IMR-90 (cell line): Measurements from ENCODE around the gene AVPR1B. TPM values are rescaled to one million over a fixed set of nuclear protein-coding genes. Genes with fewer than 3 reads are reported as not detected.

Experiments used
- ATAC-seq: fragments of 200-7000 bp; cut with Tn5 transposase; 2 replicates; pipeline ENCODE4 v1.9.1; 2020; ENCODE audit warnings: low read depth, mild to moderate bottlenecking, moderate library complexity
- BruUV-seq: library from RNA; stranded (reverse); fragments of 400-500 nt; replicated peaks from 2 replicates; lab custom pipeline; 2021; lab: Mats Ljungman, UMichigan
- CTCF ChIA-PET: fragments of 300-600 bp; formaldehyde crosslinking; extraction: SDS; loops from one replicate; lab custom pipeline; 2021; ENCODE audit warnings: antibody characterized with exemption; lab: Yijun Ruan, JAX
- POLR2A ChIA-PET: fragments of 300-600 bp; sonication (Branson Sonifier 250); formaldehyde crosslinking; loops from one replicate; lab custom pipeline; 2022; ENCODE audit warnings: antibody characterized with exemption; ENCODE audit not compliant: unreplicated experiment; lab: Charles Lee
- DNase-seq: peaks from one replicate; pipeline ENCODE4 v3.0.0; 2013
- H2AFZ ChIP-seq: replicated peaks from 2 replicates; pipeline ENCODE3; 2013; ENCODE audit warnings: low read length, mild to moderate bottlenecking; ENCODE audit not compliant: poor library complexity
- H2AK5ac ChIP-seq: 2 replicates; pipeline ENCODE4 v1.6.1; 2013; ENCODE audit warnings: low read depth, low read length, inconsistent platforms
- H2AK9ac ChIP-seq: replicated peaks from 2 replicates; pipeline ENCODE3; 2013; ENCODE audit warnings: mild to moderate bottlenecking, low read depth, low read length, moderate library complexity; ENCODE audit not compliant: poor library complexity
- H2BK120ac ChIP-seq: 2 replicates; pipeline ENCODE4 v1.6.1; 2013; ENCODE audit warnings: low read depth, low read length, inconsistent platforms
- H2BK15ac ChIP-seq: 3 replicates; pipeline ENCODE4 v1.6.1; 2013; ENCODE audit warnings: low read depth, low read length, inconsistent platforms
- H2BK20ac ChIP-seq: 2 replicates; pipeline ENCODE4 v1.6.1; 2013; ENCODE audit warnings: low read depth, mild to moderate bottlenecking, inconsistent platforms, low read length, moderate library complexity
- H2BK5ac ChIP-seq: 2 replicates; pipeline ENCODE4 v1.6.1; 2013; ENCODE audit warnings: mild to moderate bottlenecking, low read depth, low read length, inconsistent platforms; ENCODE audit not compliant: poor library complexity, severe bottlenecking
- H3K14ac ChIP-seq: replicated peaks from 2 replicates; pipeline ENCODE4 v1.6.1; 2013; ENCODE audit warnings: low read depth, low read length, inconsistent platforms
- H3K18ac ChIP-seq: 2 replicates; pipeline ENCODE4 v1.6.1; 2013; ENCODE audit warnings: low read depth, low read length, control low read depth
- H3K23ac ChIP-seq: 2 replicates; pipeline ENCODE4 v1.6.1; 2013; ENCODE audit warnings: low read depth, low read length, inconsistent platforms
- H3K27ac ChIP-seq: 2 replicates; pipeline ENCODE4 v1.5.1; 2013; ENCODE audit warnings: mild to moderate bottlenecking, control low read depth, low read length; ENCODE audit not compliant: insufficient read depth
- H3K27me3 ChIP-seq: 2 replicates; pipeline ENCODE4 v1.6.1; 2013; ENCODE audit warnings: low read length; ENCODE audit not compliant: control insufficient read depth, insufficient read depth
- H3K36me3 ChIP-seq: 2 replicates; pipeline ENCODE4 v1.6.1; 2013; ENCODE audit warnings: low read length, mixed read lengths; ENCODE audit not compliant: control insufficient read depth, insufficient read depth
- H3K4ac ChIP-seq: 2 replicates; pipeline ENCODE4 v1.6.1; 2013; ENCODE audit warnings: low read depth, low read length, inconsistent platforms
- H3K4me1 ChIP-seq: 2 replicates; pipeline ENCODE4 v1.6.1; 2013; ENCODE audit warnings: low read length, mixed read lengths; ENCODE audit not compliant: control insufficient read depth, insufficient read depth
- H3K4me2 ChIP-seq: 2 replicates; pipeline ENCODE4 v1.6.1; 2013; ENCODE audit warnings: low read depth, mild to moderate bottlenecking, control low read depth, low read length, moderate library complexity
- H3K4me3 ChIP-seq: 2 replicates; pipeline ENCODE4 v1.5.1; 2013; ENCODE audit warnings: low read depth, mild to moderate bottlenecking, control low read depth, low read length, moderate library complexity; ENCODE audit not compliant: insufficient read depth
- H3K56ac ChIP-seq: 2 replicates; pipeline ENCODE4 v1.6.1; 2013; ENCODE audit warnings: low read length, inconsistent platforms; ENCODE audit not compliant: insufficient read depth; ENCODE audit errors: extremely low read depth
- H3K79me1 ChIP-seq, 2 experiments: 2 replicates each; pipeline ENCODE4 v1.6.1; 2013; ENCODE audit warnings: low read length in 2 of 2, inconsistent platforms in 1 of 2, low read depth in 1 of 2
- H3K9ac ChIP-seq: 2 replicates; pipeline ENCODE4 v1.6.1; 2013; ENCODE audit warnings: low read depth, low read length, control low read depth
- H3K9me1 ChIP-seq: 2 replicates; pipeline ENCODE4 v1.6.1; 2013; ENCODE audit warnings: low read length, inconsistent platforms; ENCODE audit not compliant: insufficient read depth
- H3K9me3 ChIP-seq: 2 replicates; pipeline ENCODE4 v1.6.1; 2013; ENCODE audit warnings: low read length; ENCODE audit not compliant: control insufficient read depth, insufficient read depth
- H4K20me1 ChIP-seq: 2 replicates; pipeline ENCODE4 v1.6.1; 2013; ENCODE audit warnings: low read length, inconsistent platforms; ENCODE audit not compliant: insufficient read depth
- H4K5ac ChIP-seq: 2 replicates; pipeline ENCODE4 v1.6.1; 2013; ENCODE audit warnings: mild to moderate bottlenecking, low read depth, low read length, control low read depth
- H4K8ac ChIP-seq, 2 experiments: 2 replicates each; pipeline ENCODE4 v1.6.1; 2013; ENCODE audit warnings: low read depth in 2 of 2, low read length in 2 of 2, control low read depth in 1 of 2, inconsistent platforms in 1 of 2
- H4K91ac ChIP-seq: 2 replicates; pipeline ENCODE4 v1.6.1; 2013; ENCODE audit warnings: low read depth, low read length, inconsistent platforms; ENCODE audit not compliant: insufficient read depth
- BHLHE40 ChIP-seq: fragments of 150-350 bp; IDR thresholded peaks from 2 replicates; pipeline ENCODE4 v1.6.1; 2016; ENCODE audit warnings: mild to moderate bottlenecking, low read depth, low read length
- CHD1 ChIP-seq: IDR thresholded peaks from 2 replicates; pipeline ENCODE4 v1.6.1; 2012; ENCODE audit warnings: low read depth, low read length, improper control_type of control experiment
- MAFK ChIP-seq: IDR thresholded peaks from 2 replicates; pipeline ENCODE4 v1.6.1; 2012; ENCODE audit warnings: low read depth, low read length, improper control_type of control experiment
- MXI1 ChIP-seq: IDR thresholded peaks from 2 replicates; pipeline ENCODE4 v1.6.1; 2012; ENCODE audit warnings: low read depth, mild to moderate bottlenecking, low read length, moderate library complexity, borderline replicate concordance
- NFE2L2 ChIP-seq: fragments of 150-350 bp; IDR thresholded peaks from 2 replicates; pipeline ENCODE4 v1.6.1; 2016; ENCODE audit warnings: low read depth, mild to moderate bottlenecking, low read length
- RCOR1 ChIP-seq: IDR thresholded peaks from 2 replicates; pipeline ENCODE4 v1.6.1; 2012; ENCODE audit warnings: mild to moderate bottlenecking, low read length, improper control_type of control experiment; ENCODE audit not compliant: insufficient replicate concordance
- RFX5 ChIP-seq: IDR thresholded peaks from 2 replicates; pipeline ENCODE4 v1.8.0; 2012; ENCODE audit warnings: low read depth, mild to moderate bottlenecking, low read length, moderate library complexity
- SMC3 ChIP-seq: fragments of 150-350 bp; IDR thresholded peaks from 2 replicates; pipeline ENCODE4 v1.6.1; 2016; ENCODE audit warnings: low read depth, mild to moderate bottlenecking, antibody characterized with exemption, low read length, moderate library complexity
- WGBS, 2 experiments: methylation state at CpG; one replicate each; pipeline versions ENCODE4 v1.1.5 to v1.1.7; 2013; ENCODE audit warnings: missing lambda C conversion rate in 2 of 2; ENCODE audit not compliant: insufficient read length in 1 of 2; ENCODE audit errors: extremely low coverage in 2 of 2; 5-methylcytosine and 5-hydroxymethylcytosine counted together
- dilution Hi-C: fragments of 300-500 bp; cut with HindIII; formaldehyde crosslinking; loops from one replicate; pipeline ENCODE4 v1.14.3; 2018; ENCODE audit warnings: low sequenced_read_pairs; ENCODE audit not compliant: unreplicated experiment
- in situ Hi-C: fragments of 300-500 bp; cut with MboI; formaldehyde crosslinking; loops from 3 replicates; pipeline ENCODE4 v1.14.3; 2019; ENCODE audit warnings: low sequenced_read_pairs, inconsistent platforms, mixed read lengths
- intact Hi-C: fragments of 100-400 bp; cut with micrococcal nuclease; formaldehyde crosslinking; loops from 2 replicates; pipeline ENCODE4 v1.10.0; 2022
- polyA plus RNA-seq, 3 experiments: library from polyadenylated mRNA; depleted of rRNA; stranded (reverse); fragments of >200 nt; gene quantifications; 2 replicates each; pipeline ENCODE4 v1.2.3, GENCODE V29; 2012; ENCODE audit warnings: low replicate concordance in 1 of 3
- total RNA-seq: library from RNA; depleted of rRNA; stranded (reverse); fragments of >200 nt; gene quantifications from 2 replicates; pipeline ENCODE4 v1.2.3, GENCODE V29; 2012
- TF ChIP-seq, protein P1 (sequence below): conservative IDR thresholded peaks from 2 replicates; pipeline ENCODE4 v1.5.1; 2012; ENCODE audit warnings: mild to moderate bottlenecking, low read depth, low read length, improper control_type of control experiment

Gene AVPR1B
- total and polyA plus RNA-seq, 2 of the 4 experiments (the other 2 are of a cell fraction): not detected

DNA sequence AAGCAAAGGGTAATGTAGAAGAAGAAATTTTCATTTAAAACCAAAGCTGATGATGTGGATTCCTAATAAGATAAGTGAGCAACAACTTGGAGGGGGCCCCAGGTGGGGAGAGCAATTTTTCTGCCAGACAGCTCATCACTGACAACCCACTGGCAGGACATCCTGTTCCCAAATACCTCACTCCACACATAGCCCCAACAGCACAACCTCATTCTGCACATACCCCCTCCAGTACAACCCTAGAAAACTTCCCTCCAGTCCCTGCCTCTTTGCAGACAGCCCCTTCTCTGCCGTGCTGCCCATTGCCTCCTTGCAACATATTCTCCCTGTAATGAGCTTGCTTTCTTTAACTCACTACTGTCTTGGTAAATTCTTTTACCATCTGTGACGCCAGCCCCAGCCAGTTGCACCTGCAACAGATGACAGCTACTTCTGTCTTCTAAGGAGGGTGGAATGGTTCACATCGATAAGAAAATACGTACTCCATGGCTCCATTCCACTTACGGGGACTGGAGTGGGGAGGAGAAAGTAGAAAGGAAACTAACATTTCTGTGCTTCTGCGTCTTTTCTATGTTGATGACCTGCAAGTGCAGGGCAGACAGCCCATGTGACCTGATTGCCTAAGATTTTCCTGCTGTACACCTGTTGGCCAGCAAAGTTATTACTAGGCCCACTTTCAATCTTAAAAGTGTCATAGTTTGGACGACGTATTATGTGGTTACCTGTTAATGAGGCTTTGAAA lies 49.5 kb downstream of the AVPR1B start:
- Histone ChIP-seq H3K4me2 (no peak overlapping the region), H2BK120ac (no peak overlapping the region), H3K27ac (no peak overlapping the region), H2AFZ (no peak overlapping the region), H4K20me1 (no peaks in the 10 kb centered on the region), H3K23ac (no peak overlapping the region), H4K5ac (no peak overlapping the region), H2BK5ac (no peak overlapping the region), H3K9me3 (no peaks in the 10 kb centered on the region), H3K36me3 (no peaks in the 10 kb centered on the region), H4K8ac (no peak overlapping the region), H4K91ac (no peak overlapping the region), H3K27me3 (peaks cover 28% of the 10 kb centered on the region), H3K9ac (no peak overlapping the region), H3K9me1 (no peaks in the 10 kb centered on the region), H2AK9ac (no peak overlapping the region), H3K18ac (no peak overlapping the region), H3K79me1 (no peaks in the 10 kb centered on the region), H3K56ac (no peak overlapping the region), H3K4me1 (no peaks in the 10 kb centered on the region), H3K4ac (no peak overlapping the region), H3K4me3 (no peak overlapping the region), H2BK15ac (no peak overlapping the region), H3K14ac (no peak overlapping the region), H2AK5ac (no peak overlapping the region), H2BK20ac (no peak overlapping the region)
- in situ Hi-C loops: no loop called here
- WGBS, 2 experiments: 40% methylated on average over 2 of the region's 8 CpGs; no CpG with 5 or more reads in 1 of the 2 experiments
- BruUV-seq: no TSS peak
- TF ChIP-seq CHD1: no peak
- no peak for TF ChIP-seq BHLHE40
- TF ChIP-seq SMC3: no peak
- TF ChIP-seq, protein P1, sequence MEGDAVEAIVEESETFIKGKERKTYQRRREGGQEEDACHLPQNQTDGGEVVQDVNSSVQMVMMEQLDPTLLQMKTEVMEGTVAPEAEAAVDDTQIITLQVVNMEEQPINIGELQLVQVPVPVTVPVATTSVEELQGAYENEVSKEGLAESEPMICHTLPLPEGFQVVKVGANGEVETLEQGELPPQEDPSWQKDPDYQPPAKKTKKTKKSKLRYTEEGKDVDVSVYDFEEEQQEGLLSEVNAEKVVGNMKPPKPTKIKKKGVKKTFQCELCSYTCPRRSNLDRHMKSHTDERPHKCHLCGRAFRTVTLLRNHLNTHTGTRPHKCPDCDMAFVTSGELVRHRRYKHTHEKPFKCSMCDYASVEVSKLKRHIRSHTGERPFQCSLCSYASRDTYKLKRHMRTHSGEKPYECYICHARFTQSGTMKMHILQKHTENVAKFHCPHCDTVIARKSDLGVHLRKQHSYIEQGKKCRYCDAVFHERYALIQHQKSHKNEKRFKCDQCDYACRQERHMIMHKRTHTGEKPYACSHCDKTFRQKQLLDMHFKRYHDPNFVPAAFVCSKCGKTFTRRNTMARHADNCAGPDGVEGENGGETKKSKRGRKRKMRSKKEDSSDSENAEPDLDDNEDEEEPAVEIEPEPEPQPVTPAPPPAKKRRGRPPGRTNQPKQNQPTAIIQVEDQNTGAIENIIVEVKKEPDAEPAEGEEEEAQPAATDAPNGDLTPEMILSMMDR: no peak
- no peak for TF ChIP-seq RFX5
- TF ChIP-seq NFE2L2: no peak
- TF ChIP-seq RCOR1: no peak
- no peak for TF ChIP-seq MXI1
- TF ChIP-seq MAFK: no peak
- dilution Hi-C loops: no loop called here
- ATAC-seq (no peak), DNase-seq (no peak)
- ChIA-PET CTCF (no interaction called here), POLR2A (no interaction called here)
- intact Hi-C loops: no loop called here
